ENCODE measurements around the gene RHBDL1. TPM values are rescaled to one million over a fixed set of nuclear protein-coding genes. Genes with fewer than 3 reads are reported as not detected.

Gene RHBDL1
- total RNA-seq, 5 donors from 2014 or later (not counting 1 experiment from before 2014, with no cell fraction given): 2.0 to 3.6 (median 2.5) TPM

DNA sequence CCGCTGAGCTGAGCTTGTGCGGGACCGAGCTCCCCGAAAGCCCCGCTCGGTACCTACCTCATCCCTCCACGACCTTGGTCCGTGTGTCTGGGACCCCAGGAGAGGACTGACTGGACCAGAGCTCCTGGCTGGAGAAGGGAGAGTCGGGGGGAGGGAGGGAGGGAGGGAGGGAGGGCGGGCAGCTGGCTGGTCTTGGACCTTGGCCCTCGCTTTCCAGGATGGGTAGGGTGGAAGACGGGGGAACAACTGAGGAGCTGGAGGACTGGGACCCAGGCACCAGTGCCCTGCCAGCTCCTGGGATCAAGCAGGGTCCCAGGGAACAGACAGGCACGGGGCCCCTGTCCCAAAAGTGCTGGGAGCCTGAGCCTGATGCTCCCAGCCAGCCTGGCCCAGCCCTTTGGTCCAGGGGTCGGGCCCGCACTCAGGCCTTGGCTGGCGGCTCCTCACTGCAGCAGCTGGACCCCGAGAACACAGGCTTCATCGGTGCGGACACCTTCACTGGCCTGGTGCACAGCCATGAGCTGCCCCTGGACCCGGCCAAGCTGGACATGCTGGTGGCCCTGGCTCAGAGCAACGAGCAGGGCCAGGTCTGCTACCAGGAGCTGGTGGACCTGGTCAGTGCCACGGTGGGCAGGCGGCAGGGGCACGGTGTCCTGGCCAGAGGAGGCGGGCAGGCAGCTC is 553 bp downstream of the RHBDL1 start:
- Mint-ChIP-seq H3K36me3 (peaks cover 6% of the 10 kb centered on the region), H3K27me3 (peaks cover 0 to 6% of the 10 kb centered on the region in 2 donors), H3K9me3 (no peaks in the 10 kb centered on the region), H3K4me1 (peaks cover 7 to 22% (median 21%) of the 10 kb centered on the region in 3 donors), H3K27ac (no peak overlapping the region), H3K4me3 (no peak overlapping the region)
- peaks cover 0 to 47% of the 10 kb centered on the region in 2 experiments for H3K4me1 ChIP-seq (ENCODE audit: control insufficient read depth in 1 of 2, extremely low read depth in 1 of 2, insufficient read depth in 2 of 2, low read length in 2 of 2)
- no peak overlapping the region for H3K27ac ChIP-seq (ENCODE audit: low read length)
- ChIA-PET CTCF (no interaction called here), POLR2A (interaction anchor here (0.6 kb wide), 2 partner anchors 19 to 1544 kb away, joined by 6 to 8 read pairs; no protein-coding TSS in a partner anchor)
- H3K36me3 ChIP-seq (ENCODE audit: control insufficient read depth in 2 of 2, extremely low read depth in 1 of 2, insufficient read depth in 1 of 2, low read length in 1 of 2): peaks cover 10 to 18% of the 10 kb centered on the region in 2 donors
- ATAC-seq (replicated peaks in 1 of 4) (no peak), DNase-seq (no peak)
- peaks cover 0 to 25% of the 10 kb centered on the region in 2 experiments for H3K27me3 ChIP-seq (replicated peaks in 1 of 2; ENCODE audit: control insufficient read depth in 2 of 2, extremely low read depth in 1 of 2, insufficient read depth in 2 of 2, low read length in 1 of 2)
- no peaks in the 10 kb centered on the region for H3K9me3 ChIP-seq
- WGBS (ENCODE audit: insufficient coverage): 88% methylated on average over 14 of the region's 25 CpGs
- peak overlapping the region in 1 of 2 donors; percentile 23 for H3K4me3 ChIP-seq (ENCODE audit: control insufficient read depth in 1 of 2, extremely low read depth in 1 of 2, low read length in 1 of 2)

DNA sequence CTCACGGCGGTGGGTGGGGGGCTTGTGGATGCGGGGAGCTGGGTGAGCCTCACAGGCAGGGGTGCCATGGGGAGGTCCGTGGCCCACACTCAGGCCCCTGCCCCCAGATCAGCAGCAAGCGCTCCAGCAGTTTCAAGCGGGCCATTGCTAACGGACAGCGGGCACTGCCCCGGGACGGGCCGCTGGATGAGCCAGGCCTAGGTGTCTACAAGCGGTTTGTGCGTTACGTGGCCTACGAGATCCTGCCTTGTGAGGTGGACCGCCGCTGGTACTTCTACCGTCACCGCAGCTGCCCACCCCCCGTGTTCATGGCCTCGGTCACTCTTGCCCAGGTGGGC is 1.1 kb downstream of the RHBDL1 start:
- ATAC-seq (replicated peaks in 1 of 4) (no peak), DNase-seq (no peak)
- Mint-ChIP-seq H3K36me3 (peaks cover 4% of the 10 kb centered on the region), H3K9me3 (no peaks in the 10 kb centered on the region), H3K27me3 (peaks cover 0 to 6% of the 10 kb centered on the region in 2 donors), H3K27ac (no peak overlapping the region), H3K4me3 (peak overlapping the region in 1 of 3 donors; percentile 45), H3K4me1 (peaks cover 7 to 27% (median 26%) of the 10 kb centered on the region in 3 donors)
- no peak overlapping the region for H3K27ac ChIP-seq (ENCODE audit: low read length)
- peaks cover 9 to 15% of the 10 kb centered on the region in 2 donors for H3K36me3 ChIP-seq (ENCODE audit: control insufficient read depth in 2 of 2, extremely low read depth in 1 of 2, insufficient read depth in 1 of 2, low read length in 1 of 2)
- H3K27me3 ChIP-seq (replicated peaks in 1 of 2; ENCODE audit: control insufficient read depth in 2 of 2, extremely low read depth in 1 of 2, insufficient read depth in 2 of 2, low read length in 1 of 2): peaks cover 0 to 25% of the 10 kb centered on the region in 2 experiments
- no peaks in the 10 kb centered on the region for H3K9me3 ChIP-seq
- H3K4me3 ChIP-seq (ENCODE audit: control insufficient read depth in 1 of 2, extremely low read depth in 1 of 2, low read length in 1 of 2): no peak overlapping the region
- POLR2A ChIA-PET: interaction anchor here in 1 of 2 donors (0.6 kb wide), 1 partner anchor 19 kb away, joined by 6 read pairs; no protein-coding TSS in a partner anchor
- peaks cover 0 to 52% of the 10 kb centered on the region in 2 experiments for H3K4me1 ChIP-seq (ENCODE audit: control insufficient read depth in 1 of 2, extremely low read depth in 1 of 2, insufficient read depth in 2 of 2, low read length in 2 of 2)
- 94% methylated on average over 21 of the region's 21 CpGs for WGBS (ENCODE audit: insufficient coverage)
- CTCF ChIA-PET: no interaction called here

DNA sequence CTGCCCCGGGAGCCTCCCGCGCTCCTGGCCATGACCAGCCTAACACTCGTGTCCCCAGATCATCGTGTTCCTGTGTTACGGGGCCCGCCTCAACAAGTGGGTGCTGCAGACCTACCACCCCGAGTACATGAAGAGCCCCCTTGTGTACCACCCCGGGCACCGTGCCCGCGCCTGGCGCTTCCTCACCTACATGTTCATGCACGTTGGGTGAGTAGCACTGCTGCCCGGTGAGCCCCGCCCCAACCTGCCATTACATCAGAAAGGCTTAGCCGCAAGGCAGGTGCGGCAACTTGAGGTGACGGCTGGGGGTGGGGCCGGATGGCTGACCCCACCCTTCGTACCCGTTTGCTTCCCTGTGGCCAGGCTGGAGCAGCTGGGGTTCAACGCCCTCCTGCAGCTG is 1.4 kb downstream of the RHBDL1 start:
- Histone ChIP-seq H3K4me3 (ENCODE audit: control insufficient read depth in 1 of 2, extremely low read depth in 1 of 2, low read length in 1 of 2) (no peak overlapping the region), H3K27ac (ENCODE audit: low read length) (no peak overlapping the region), H3K36me3 (ENCODE audit: control insufficient read depth in 2 of 2, extremely low read depth in 1 of 2, insufficient read depth in 1 of 2, low read length in 1 of 2) (peaks cover 12 to 16% of the 10 kb centered on the region in 2 donors), H3K4me1 (ENCODE audit: control insufficient read depth in 1 of 2, extremely low read depth in 1 of 2, insufficient read depth in 2 of 2, low read length in 2 of 2) (peaks cover 0 to 56% of the 10 kb centered on the region in 2 experiments), H3K9me3 (no peaks in the 10 kb centered on the region), H3K27me3 (replicated peaks in 1 of 2; ENCODE audit: control insufficient read depth in 2 of 2, extremely low read depth in 1 of 2, insufficient read depth in 2 of 2, low read length in 1 of 2) (peaks cover 0 to 25% of the 10 kb centered on the region in 2 experiments)
- no peak overlapping the region for H3K27ac Mint-ChIP-seq
- ChIA-PET POLR2A (no interaction called here), CTCF (no interaction called here)
- ATAC-seq (replicated peaks in 1 of 4) (no peak), DNase-seq (peak in 8 of 35 experiments; percentile 27 to 48 (median 38))
- peaks cover 7 to 31% (median 30%) of the 10 kb centered on the region in 3 donors for H3K4me1 Mint-ChIP-seq
- peaks cover 0 to 6% of the 10 kb centered on the region in 2 donors for H3K27me3 Mint-ChIP-seq
- no peaks in the 10 kb centered on the region for H3K9me3 Mint-ChIP-seq
- H3K4me3 Mint-ChIP-seq: peak overlapping the region in 2 of 3 donors; percentile 6 to 45
- WGBS (ENCODE audit: insufficient coverage): 80% methylated on average over 23 of the region's 23 CpGs
- peaks cover 4% of the 10 kb centered on the region for H3K36me3 Mint-ChIP-seq

DNA sequence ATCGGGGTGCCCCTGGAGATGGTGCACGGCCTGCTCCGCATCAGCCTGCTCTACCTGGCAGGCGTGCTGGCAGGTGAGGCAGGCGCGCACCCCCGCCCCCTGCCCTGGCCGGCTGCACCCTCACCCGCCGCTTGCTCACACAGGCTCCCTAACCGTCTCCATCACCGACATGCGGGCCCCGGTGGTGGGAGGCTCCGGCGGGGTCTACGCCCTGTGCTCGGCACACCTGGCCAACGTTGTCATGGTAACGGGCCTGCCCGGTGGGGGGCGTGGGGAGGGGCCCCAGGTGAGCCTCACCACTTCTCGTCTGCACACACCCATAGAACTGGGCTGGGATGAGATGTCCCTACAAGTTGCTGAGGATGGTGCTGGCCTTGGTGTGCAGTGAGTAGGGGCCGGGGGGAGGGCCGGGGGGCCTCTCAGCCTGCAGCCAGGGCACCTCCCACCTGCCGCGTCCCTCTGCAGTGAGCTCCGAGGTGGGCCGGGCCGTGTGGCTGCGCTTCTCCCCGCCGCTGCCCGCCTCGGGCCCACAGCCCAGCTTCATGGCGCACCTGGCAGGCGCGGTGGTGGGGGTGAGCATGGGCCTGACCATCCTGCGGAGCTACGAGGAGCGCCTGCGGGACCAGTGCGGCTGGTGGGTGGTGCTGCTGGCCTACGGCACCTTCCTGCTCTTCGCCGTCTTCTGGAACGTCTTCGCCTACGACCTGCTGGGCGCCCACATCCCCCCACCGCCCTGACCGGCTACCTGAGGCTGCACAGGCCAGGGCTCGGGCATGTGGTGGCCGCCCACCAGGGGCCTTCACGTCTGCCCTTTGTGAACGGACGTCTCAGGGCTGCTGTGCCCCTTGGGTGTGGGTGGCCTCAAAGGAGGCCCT is 2.1 kb downstream of the RHBDL1 start:
- WGBS (ENCODE audit: insufficient coverage): 79% methylated on average over 43 of the region's 57 CpGs
- H3K4me3 Mint-ChIP-seq: peak overlapping the region in 1 of 3 donors; percentile 45
- H3K27ac ChIP-seq (ENCODE audit: low read length): no peak overlapping the region
- DNase-seq: no peak
- CTCF ChIA-PET: no interaction called here
- H3K27me3 Mint-ChIP-seq: peaks cover 0 to 6% of the 10 kb centered on the region in 2 donors
- H3K36me3 ChIP-seq (ENCODE audit: control insufficient read depth in 2 of 2, extremely low read depth in 1 of 2, insufficient read depth in 1 of 2, low read length in 1 of 2): peaks cover 14 to 16% of the 10 kb centered on the region in 2 donors
- ATAC-seq (replicated peaks in 1 of 4): no peak
- peaks cover 11 to 35% (median 35%) of the 10 kb centered on the region in 3 donors for H3K4me1 Mint-ChIP-seq
- H3K9me3 ChIP-seq: no peaks in the 10 kb centered on the region
- peaks cover 0 to 25% of the 10 kb centered on the region in 2 experiments for H3K27me3 ChIP-seq (replicated peaks in 1 of 2; ENCODE audit: control insufficient read depth in 2 of 2, extremely low read depth in 1 of 2, insufficient read depth in 2 of 2, low read length in 1 of 2)
- peaks cover 7% of the 10 kb centered on the region for H3K36me3 Mint-ChIP-seq
- no peaks in the 10 kb centered on the region for H3K9me3 Mint-ChIP-seq
- POLR2A ChIA-PET: no interaction called here
- no peak overlapping the region for H3K4me3 ChIP-seq (ENCODE audit: control insufficient read depth in 1 of 2, extremely low read depth in 1 of 2, low read length in 1 of 2)
- H3K4me1 ChIP-seq (ENCODE audit: control insufficient read depth in 1 of 2, extremely low read depth in 1 of 2, insufficient read depth in 2 of 2, low read length in 2 of 2): peaks cover 0 to 61% of the 10 kb centered on the region in 2 experiments
- no peak overlapping the region for H3K27ac Mint-ChIP-seq

DNA sequence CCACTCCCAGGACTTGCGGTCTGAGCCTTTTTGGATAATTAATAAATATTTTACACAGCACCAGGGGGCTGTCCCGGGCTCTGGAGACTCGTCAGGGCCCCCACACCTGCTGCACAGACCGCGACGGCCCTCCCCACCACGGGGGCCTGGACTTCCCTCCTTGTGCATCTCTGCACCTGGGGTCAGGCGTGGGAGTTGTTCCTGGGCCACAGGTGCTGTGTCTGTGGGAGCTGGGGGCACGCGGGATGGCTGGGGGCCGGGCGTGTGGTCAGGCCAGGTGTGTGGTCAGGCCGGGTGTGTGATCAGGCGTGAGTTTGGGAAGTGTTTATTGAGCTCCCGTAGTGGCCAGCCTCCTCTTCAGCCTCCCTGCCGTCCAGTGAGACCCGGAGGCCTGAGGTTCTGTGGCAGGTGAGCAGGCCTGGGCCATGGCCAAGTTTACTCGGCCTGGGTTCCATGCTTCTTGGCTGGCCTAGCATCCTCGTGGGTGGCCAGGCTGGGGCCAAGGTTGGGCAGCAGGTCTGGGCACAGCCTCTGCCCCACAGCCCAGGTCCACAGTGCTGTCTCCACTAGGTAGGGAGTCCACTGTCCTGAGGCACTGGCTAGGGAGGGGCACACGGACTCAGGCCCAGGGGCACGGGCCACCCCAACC is 2.9 kb downstream of the RHBDL1 start:
- Mint-ChIP-seq H3K9me3 (no peaks in the 10 kb centered on the region), H3K4me3 (peak overlapping the region in 1 of 3 donors; percentile 77), H3K27me3 (peaks cover 0 to 6% of the 10 kb centered on the region in 2 donors), H3K36me3 (peaks cover 4% of the 10 kb centered on the region), H3K27ac (no peak overlapping the region), H3K4me1 (peaks cover 12 to 41% (median 40%) of the 10 kb centered on the region in 3 donors)
- POLR2A ChIA-PET: interaction anchor here in 1 of 2 donors (0.6 kb wide), 1 partner anchor 293 kb away, joined by 4 read pairs; no protein-coding TSS in a partner anchor
- H3K27me3 ChIP-seq (replicated peaks in 1 of 2; ENCODE audit: control insufficient read depth in 2 of 2, extremely low read depth in 1 of 2, insufficient read depth in 2 of 2, low read length in 1 of 2): peaks cover 0 to 25% of the 10 kb centered on the region in 2 experiments
- H3K4me1 ChIP-seq (ENCODE audit: control insufficient read depth in 1 of 2, extremely low read depth in 1 of 2, insufficient read depth in 2 of 2, low read length in 2 of 2): peaks cover 0 to 69% of the 10 kb centered on the region in 2 experiments
- ATAC-seq (replicated peaks in 1 of 4): no peak
- CTCF ChIA-PET: no interaction called here
- no peak for DNase-seq
- H3K9me3 ChIP-seq: no peaks in the 10 kb centered on the region
- H3K4me3 ChIP-seq (ENCODE audit: control insufficient read depth in 1 of 2, extremely low read depth in 1 of 2, low read length in 1 of 2): no peak overlapping the region
- WGBS (ENCODE audit: insufficient coverage): 83% methylated on average over 10 of the region's 21 CpGs
- no peak overlapping the region for H3K27ac ChIP-seq (ENCODE audit: low read length)
- H3K36me3 ChIP-seq (ENCODE audit: control insufficient read depth in 2 of 2, extremely low read depth in 1 of 2, insufficient read depth in 1 of 2, low read length in 1 of 2): peaks cover 7 to 20% of the 10 kb centered on the region in 2 donors
